Astrocyte (in vitro differentiated cells and primary cell): Measurements from ENCODE around the gene LMBR1L. TPM values are rescaled to one million over a fixed set of nuclear protein-coding genes. Genes with fewer than 3 reads are reported as not detected.

Experiments used
- DNase-seq: peaks from one replicate; pipeline ENCODE4 v3.0.0-alpha.2; 2010; ENCODE audit warnings: low read depth
- FAIRE-seq: peaks from 2 replicates; lab custom pipeline; 2011; peaks lifted over from hg19 to GRCh38; lab: Jason Lieb, UNC
- H2AFZ ChIP-seq: 2 replicates; pipeline ENCODE4 v1.6.0; 2012; ENCODE audit warnings: low read depth, low read length, inconsistent platforms
- H3K27ac ChIP-seq: 2 replicates; pipeline ENCODE4 v1.5.1; 2011; ENCODE audit warnings: low read depth, low read length, inconsistent platforms
- H3K27me3 ChIP-seq: 2 replicates; pipeline ENCODE4 v1.6.0; 2011; ENCODE audit warnings: low read length, inconsistent platforms; ENCODE audit not compliant: insufficient read depth
- H3K36me3 ChIP-seq: 2 replicates; pipeline ENCODE4 v1.5.1; 2011; ENCODE audit warnings: low read length, inconsistent platforms; ENCODE audit not compliant: insufficient read depth
- H3K4me1 ChIP-seq: 2 replicates; pipeline ENCODE4 v1.5.1; 2011; ENCODE audit warnings: low read length, inconsistent platforms; ENCODE audit not compliant: insufficient read depth
- H3K4me2 ChIP-seq: 2 replicates; pipeline ENCODE4 v1.6.0; 2012; ENCODE audit warnings: low read length, inconsistent platforms
- H3K4me3 ChIP-seq: 2 replicates; pipeline ENCODE4 v1.5.1; 2011; ENCODE audit warnings: low read depth, mild to moderate bottlenecking, low read length, inconsistent platforms; ENCODE audit not compliant: insufficient read depth
- H3K79me2 ChIP-seq: 2 replicates; pipeline ENCODE4 v1.6.0; 2012; ENCODE audit warnings: mild to moderate bottlenecking, low read length, inconsistent platforms; ENCODE audit not compliant: insufficient read depth
- H3K9ac ChIP-seq: 2 replicates; pipeline ENCODE4 v1.6.0; 2012; ENCODE audit warnings: mild to moderate bottlenecking, low read length, inconsistent platforms
- H3K9me3 ChIP-seq: 2 replicates; pipeline ENCODE4 v1.5.1; 2012; ENCODE audit warnings: low read depth, mild to moderate bottlenecking, low read length, inconsistent platforms; ENCODE audit not compliant: insufficient read depth
- H4K20me1 ChIP-seq: 2 replicates; pipeline ENCODE4 v1.6.0; 2012; ENCODE audit warnings: low read length, inconsistent platforms; ENCODE audit not compliant: insufficient read depth
- H3K27ac Mint-ChIP-seq: one replicate; pipeline ENCODE4 v1.8.0; 2021; ENCODE audit warnings: mild to moderate bottlenecking, mixed read lengths; ENCODE audit not compliant: unreplicated experiment
- H3K27me3 Mint-ChIP-seq: one replicate; pipeline ENCODE4 v1.8.0; 2021; ENCODE audit warnings: low read depth, mixed read lengths; ENCODE audit not compliant: unreplicated experiment
- H3K36me3 Mint-ChIP-seq: one replicate; pipeline ENCODE4 v1.8.0; 2021; ENCODE audit warnings: low read depth, mixed read lengths; ENCODE audit not compliant: unreplicated experiment
- H3K4me1 Mint-ChIP-seq: one replicate; pipeline ENCODE4 v1.8.0; 2021; ENCODE audit warnings: low read depth, mixed read lengths; ENCODE audit not compliant: unreplicated experiment
- H3K4me3 Mint-ChIP-seq: one replicate; pipeline ENCODE4 v1.8.0; 2021; ENCODE audit warnings: mild to moderate bottlenecking, moderate library complexity, mixed read lengths; ENCODE audit not compliant: unreplicated experiment
- H3K9me3 Mint-ChIP-seq: one replicate; pipeline ENCODE4 v1.8.0; 2021; ENCODE audit warnings: mild to moderate bottlenecking, mixed read lengths; ENCODE audit not compliant: unreplicated experiment
- EZH2 ChIP-seq: IDR thresholded peaks from 2 replicates; pipeline ENCODE4 v1.6.1; 2012; ENCODE audit warnings: mild to moderate bottlenecking, low read length, inconsistent platforms; ENCODE audit not compliant: insufficient read depth
- total RNA-seq: library from RNA; stranded (reverse); gene quantifications from 2 replicates; pipeline ENCODE4 v1.2.1, GENCODE V29; 2021
- TF ChIP-seq, protein P1 (sequence below): IDR thresholded peaks from 2 replicates; pipeline ENCODE4 v1.5.1; 2011; ENCODE audit warnings: low read depth, mild to moderate bottlenecking, inconsistent platforms, low read length, moderate library complexity; ENCODE audit not compliant: insufficient read depth

Gene LMBR1L
- total RNA-seq, 1 donor from 2014 or later: 61.0 TPM

DNA sequence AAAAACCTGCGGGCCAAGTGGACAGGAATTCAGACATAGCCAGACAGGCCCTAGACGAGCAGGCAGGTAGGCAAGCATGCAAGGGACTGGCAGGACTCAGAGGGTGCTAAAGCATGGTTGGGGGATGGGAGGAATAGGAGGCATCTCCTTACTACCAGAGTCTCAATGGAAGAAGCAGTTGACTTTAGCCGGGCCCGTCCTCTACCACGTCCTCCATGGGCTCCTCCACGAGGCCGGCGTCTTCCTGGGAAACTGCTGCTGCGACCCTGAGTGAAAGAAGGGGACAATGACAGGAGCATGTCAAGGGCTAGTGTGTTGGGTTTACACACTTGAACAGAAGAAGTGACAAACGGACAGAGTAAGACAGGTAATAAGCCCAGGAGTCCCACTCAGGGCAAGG is 61.7 kb downstream of the LMBR1L start:
- Histone ChIP-seq H3K27me3 (no peaks in the 10 kb centered on the region), H3K4me2 (peak overlapping the region; percentile 72), H3K36me3 (peaks cover 52% of the 10 kb centered on the region), H3K27ac (peak overlapping the region; percentile 45), H3K9me3 (no peaks in the 10 kb centered on the region), H3K79me2 (peaks cover 62% of the 10 kb centered on the region), H4K20me1 (peaks cover 86% of the 10 kb centered on the region), H3K4me1 (peaks cover 15% of the 10 kb centered on the region), H3K9ac (no peak overlapping the region), H2AFZ (no peak overlapping the region), H3K4me3 (no peak overlapping the region)
- DNase-seq (no peak), FAIRE-seq (no peak)
- H3K27ac Mint-ChIP-seq: peak overlapping the region; percentile 81
- H3K27me3 Mint-ChIP-seq: no peaks in the 10 kb centered on the region
- H3K4me1 Mint-ChIP-seq: peaks cover 22% of the 10 kb centered on the region
- no peak overlapping the region for H3K4me3 Mint-ChIP-seq
- H3K9me3 Mint-ChIP-seq: no peaks in the 10 kb centered on the region
- TF ChIP-seq, protein P1, sequence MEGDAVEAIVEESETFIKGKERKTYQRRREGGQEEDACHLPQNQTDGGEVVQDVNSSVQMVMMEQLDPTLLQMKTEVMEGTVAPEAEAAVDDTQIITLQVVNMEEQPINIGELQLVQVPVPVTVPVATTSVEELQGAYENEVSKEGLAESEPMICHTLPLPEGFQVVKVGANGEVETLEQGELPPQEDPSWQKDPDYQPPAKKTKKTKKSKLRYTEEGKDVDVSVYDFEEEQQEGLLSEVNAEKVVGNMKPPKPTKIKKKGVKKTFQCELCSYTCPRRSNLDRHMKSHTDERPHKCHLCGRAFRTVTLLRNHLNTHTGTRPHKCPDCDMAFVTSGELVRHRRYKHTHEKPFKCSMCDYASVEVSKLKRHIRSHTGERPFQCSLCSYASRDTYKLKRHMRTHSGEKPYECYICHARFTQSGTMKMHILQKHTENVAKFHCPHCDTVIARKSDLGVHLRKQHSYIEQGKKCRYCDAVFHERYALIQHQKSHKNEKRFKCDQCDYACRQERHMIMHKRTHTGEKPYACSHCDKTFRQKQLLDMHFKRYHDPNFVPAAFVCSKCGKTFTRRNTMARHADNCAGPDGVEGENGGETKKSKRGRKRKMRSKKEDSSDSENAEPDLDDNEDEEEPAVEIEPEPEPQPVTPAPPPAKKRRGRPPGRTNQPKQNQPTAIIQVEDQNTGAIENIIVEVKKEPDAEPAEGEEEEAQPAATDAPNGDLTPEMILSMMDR: no peak
- no peak for TF ChIP-seq EZH2
- H3K36me3 Mint-ChIP-seq: peaks cover 32% of the 10 kb centered on the region

Other genes starting within 250 kb of the LMBR1L start
- gene RND1, start 245.0 kb downstream of the LMBR1L start, total RNA-seq: 2.2 and 2.4 TPM in 2 replicates
- 47.4 and 51.2 TPM in 2 replicates for gene FKBP11, start 185.4 kb downstream of the LMBR1L start, total RNA-seq
- gene ARF3, start 153.4 kb downstream of the LMBR1L start, total RNA-seq: 209 and 229 TPM in 2 replicates
- 0.79 and 1.1 TPM in 2 replicates for gene WNT10B, start 139.1 kb downstream of the LMBR1L start, total RNA-seq
- gene WNT1, start 132.5 kb downstream of the LMBR1L start, total RNA-seq: not detected in 2 replicates
- 0.50 and 0.55 TPM in 2 replicates for gene DDN, start 111.5 kb downstream of the LMBR1L start, total RNA-seq
- 47.1 and 49.6 TPM in 2 replicates for gene PRKAG1, start 92.1 kb downstream of the LMBR1L start, total RNA-seq
- gene KMT2D, start 50.1 kb downstream of the LMBR1L start, total RNA-seq: 81.7 and 86.9 TPM in 2 replicates
- 1.3 and 1.9 TPM in 2 replicates for gene RHEBL1, start 40.9 kb downstream of the LMBR1L start, total RNA-seq
- gene DHH, start 16.0 kb downstream of the LMBR1L start, total RNA-seq: 0.05 and 0.16 TPM in 2 replicates
- gene TUBA1B, start 20.5 kb upstream of the LMBR1L start, total RNA-seq: 811 and 939 TPM in 2 replicates
- 772 and 932 TPM in 2 replicates for gene TUBA1A, start 78.2 kb upstream of the LMBR1L start, total RNA-seq
- gene TUBA1C, start 154.2 kb upstream of the LMBR1L start, total RNA-seq: 345 and 408 TPM in 2 replicates
- gene PRPH, start 184.3 kb upstream of the LMBR1L start, total RNA-seq: not detected in 2 replicates
- 2.2 and 2.7 TPM in 2 replicates for gene TROAP, start 212.4 kb upstream of the LMBR1L start, total RNA-seq
- 0.09 TPM in 1 of 2 replicates, not detected in the other for gene C1QL4, start 226.3 kb upstream of the LMBR1L start, total RNA-seq
- gene DNAJC22, start 236.0 kb upstream of the LMBR1L start, total RNA-seq: 0.34 and 0.52 TPM in 2 replicates